Muscle of arm (tissue), 14 donors: ENCODE measurements around the gene IBTK. TPM values are rescaled to one million over a fixed set of nuclear protein-coding genes. Genes with fewer than 3 reads are reported as not detected.
"Not testable (repeated sequence)": the region's sequence is repeated elsewhere in the genome, so short reads cannot be mapped to it uniquely, and the experiment has no call there.

Experiments
- DNase-seq: peaks from one replicate; pipeline ENCODE4 v3.0.0-alpha.2; 2013
- long read RNA-seq, 11 donors: transcript quantifications; one replicate each; lab custom pipeline, GENCODE V29; 2026
- polyA plus RNA-seq, 12 donors: library from polyadenylated mRNA; unstranded; fragments of 120-200 nt; gene quantifications; one replicate each; pipeline ENCODE4 v1.2.1, GENCODE V29; 2013; ENCODE audit not compliant: insufficient read length in 12 of 12

IBTK gene, protein sequence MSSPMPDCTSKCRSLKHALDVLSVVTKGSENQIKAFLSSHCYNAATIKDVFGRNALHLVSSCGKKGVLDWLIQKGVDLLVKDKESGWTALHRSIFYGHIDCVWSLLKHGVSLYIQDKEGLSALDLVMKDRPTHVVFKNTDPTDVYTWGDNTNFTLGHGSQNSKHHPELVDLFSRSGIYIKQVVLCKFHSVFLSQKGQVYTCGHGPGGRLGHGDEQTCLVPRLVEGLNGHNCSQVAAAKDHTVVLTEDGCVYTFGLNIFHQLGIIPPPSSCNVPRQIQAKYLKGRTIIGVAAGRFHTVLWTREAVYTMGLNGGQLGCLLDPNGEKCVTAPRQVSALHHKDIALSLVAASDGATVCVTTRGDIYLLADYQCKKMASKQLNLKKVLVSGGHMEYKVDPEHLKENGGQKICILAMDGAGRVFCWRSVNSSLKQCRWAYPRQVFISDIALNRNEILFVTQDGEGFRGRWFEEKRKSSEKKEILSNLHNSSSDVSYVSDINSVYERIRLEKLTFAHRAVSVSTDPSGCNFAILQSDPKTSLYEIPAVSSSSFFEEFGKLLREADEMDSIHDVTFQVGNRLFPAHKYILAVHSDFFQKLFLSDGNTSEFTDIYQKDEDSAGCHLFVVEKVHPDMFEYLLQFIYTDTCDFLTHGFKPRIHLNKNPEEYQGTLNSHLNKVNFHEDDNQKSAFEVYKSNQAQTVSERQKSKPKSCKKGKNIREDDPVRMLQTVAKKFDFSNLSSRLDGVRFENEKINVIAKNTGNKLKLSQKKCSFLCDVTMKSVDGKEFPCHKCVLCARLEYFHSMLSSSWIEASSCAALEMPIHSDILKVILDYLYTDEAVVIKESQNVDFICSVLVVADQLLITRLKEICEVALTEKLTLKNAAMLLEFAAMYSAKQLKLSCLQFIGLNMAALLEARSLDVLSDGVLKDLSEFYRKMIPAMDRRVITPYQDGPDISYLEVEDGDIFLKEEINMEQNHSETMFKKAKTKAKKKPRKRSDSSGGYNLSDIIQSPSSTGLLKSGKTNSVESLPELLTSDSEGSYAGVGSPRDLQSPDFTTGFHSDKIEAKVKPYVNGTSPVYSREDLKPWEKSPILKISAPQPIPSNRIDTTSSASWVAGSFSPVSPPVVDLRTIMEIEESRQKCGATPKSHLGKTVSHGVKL (N-terminal part only)
- 10 to 100 TPM in 11 of 12 donors, not detected in 1; 30.2 to 53.5 (median 40.5) TPM for polyA plus RNA-seq
- long read RNA-seq, donor 1, partial matches to known transcripts: 0 of 1 reads
- long read RNA-seq, donor 1, other reads (novel, unspliced or antisense): 0 of 1 reads
- long read RNA-seq, donor 2, full-length matches to known transcripts: 3 of 3 reads
- long read RNA-seq, donor 2, partial matches to known transcripts: 0 of 3 reads
- long read RNA-seq, donor 2, other reads (novel, unspliced or antisense): 0 of 3 reads
- long read RNA-seq, donor 3, partial matches to known transcripts: 5 of 5 reads
- long read RNA-seq, donor 3, other reads (novel, unspliced or antisense): 0 of 5 reads
- long read RNA-seq, donor 4: 0 reads
- long read RNA-seq, donor 5, full-length matches to known transcripts: 3 of 22 reads
- long read RNA-seq, donor 5, partial matches to known transcripts: 19 of 22 reads
- long read RNA-seq, donor 5, other reads (novel, unspliced or antisense): 0 of 22 reads
- long read RNA-seq, donor 6, full-length matches to known transcripts: 2 of 11 reads
- long read RNA-seq, donor 6, partial matches to known transcripts: 9 of 11 reads
- long read RNA-seq, donor 6, other reads (novel, unspliced or antisense): 0 of 11 reads
- long read RNA-seq, donor 7: 0 reads
- long read RNA-seq, donor 8, partial matches to known transcripts: 16 of 16 reads
- long read RNA-seq, donor 8, other reads (novel, unspliced or antisense): 0 of 16 reads
- long read RNA-seq, donor 9, partial matches to known transcripts: 0 of 1 reads
- long read RNA-seq, donor 9, other reads (novel, unspliced or antisense): 0 of 1 reads
- long read RNA-seq, donor 10, partial matches to known transcripts: 6 of 6 reads
- long read RNA-seq, donor 10, other reads (novel, unspliced or antisense): 0 of 6 reads
- long read RNA-seq, donor 11, partial matches to known transcripts: 0 of 1 reads
- long read RNA-seq, donor 11, other reads (novel, unspliced or antisense): 0 of 1 reads

DNA sequence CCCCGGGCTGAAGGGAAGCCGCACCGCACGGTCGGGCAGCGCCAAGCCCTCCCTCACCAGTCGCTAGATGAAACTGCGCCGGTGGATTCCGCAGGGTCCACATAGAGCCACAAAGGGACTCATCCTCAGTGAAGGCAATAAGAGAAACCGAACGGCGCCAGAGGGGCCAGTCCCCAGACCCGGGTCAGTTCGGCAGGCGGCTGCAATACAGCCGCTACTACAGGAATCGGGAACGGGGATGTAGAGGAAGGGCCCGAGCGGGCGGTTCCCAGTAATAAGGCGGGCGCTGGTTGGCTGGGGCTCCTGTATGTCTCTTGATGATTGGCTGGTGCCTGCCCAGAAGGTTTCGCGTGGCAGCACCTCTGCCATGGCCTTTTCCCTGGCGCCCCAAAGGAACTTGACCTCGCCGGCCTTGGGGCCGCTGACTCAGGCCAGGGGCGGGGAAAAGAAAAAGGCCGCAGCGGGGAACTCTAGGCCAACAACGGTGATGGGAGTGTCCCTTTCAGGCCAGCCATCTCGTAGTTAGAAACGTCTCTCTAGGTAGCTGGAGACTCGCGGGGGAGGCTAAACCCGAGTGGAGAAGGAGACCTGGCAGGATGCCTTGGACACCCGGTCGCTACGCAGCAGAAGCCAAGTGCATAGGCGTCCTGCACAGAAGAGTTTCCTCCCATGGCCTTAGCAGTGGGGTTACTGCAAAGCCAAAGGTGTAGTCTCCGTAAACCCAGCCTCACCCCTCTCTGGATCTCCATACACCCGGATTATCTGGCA, at the start of gene IBTK:
Gene IBTK, minus strand, starts transcription at position 240 of the 768 bp plus-strand sequence. CDS start 7,258 bp downstream, outside the sequence.
- DNase-seq: peak; percentile 95

DNA sequence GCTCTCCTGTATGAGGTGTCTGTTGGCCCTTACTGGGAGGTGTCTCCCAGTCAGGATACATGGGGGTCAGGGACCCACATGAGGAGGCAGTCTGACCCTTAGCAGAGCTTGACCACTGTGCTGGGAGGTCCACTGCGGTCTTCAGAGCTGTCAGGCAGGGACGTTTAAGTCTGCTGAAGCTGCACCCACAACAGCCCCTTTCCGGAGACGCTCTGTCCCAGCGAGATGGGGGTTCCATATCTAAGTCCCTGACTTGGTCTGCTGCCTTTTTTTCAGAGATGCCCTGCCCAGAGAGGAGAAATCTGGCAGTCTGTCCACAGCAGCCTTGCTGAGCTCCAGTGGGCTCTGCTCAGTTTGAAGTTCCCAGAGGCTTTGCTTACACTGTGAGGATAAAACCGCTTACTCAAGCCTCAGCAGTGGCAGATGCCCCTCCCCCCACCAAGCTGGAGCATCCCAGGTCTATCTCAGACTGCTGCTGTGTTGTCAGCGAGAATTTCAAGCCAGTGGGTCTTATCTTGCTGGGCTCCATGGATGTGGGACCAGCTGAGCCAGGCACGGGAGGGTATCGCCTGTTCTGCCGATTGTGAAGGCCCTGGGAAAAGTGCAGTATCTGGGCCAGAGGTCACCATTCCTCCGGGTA, 36.3 kb upstream of the IBTK start:
- DNase-seq: no peak

DNA sequence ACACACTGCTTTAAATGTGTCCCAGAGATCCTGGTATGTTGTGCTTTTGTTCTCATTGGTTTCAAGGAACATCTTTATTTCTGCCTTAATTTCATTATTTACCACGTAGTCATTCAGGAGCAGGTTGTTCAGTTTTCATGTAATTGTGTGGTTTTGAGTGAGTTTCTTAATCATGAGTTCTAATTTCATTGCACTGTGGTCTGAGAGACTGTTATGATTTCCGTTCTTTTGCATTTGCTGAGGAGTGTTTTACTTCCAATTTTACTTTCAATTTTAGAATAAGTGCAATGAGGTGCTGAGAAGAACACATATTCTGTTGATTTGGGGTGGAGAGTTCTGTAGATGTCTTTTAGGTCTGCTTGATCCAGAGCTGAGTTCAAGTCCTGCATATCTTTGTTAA, 34.0 kb upstream of the IBTK start:
- not testable (repeated sequence) for DNase-seq

DNA sequence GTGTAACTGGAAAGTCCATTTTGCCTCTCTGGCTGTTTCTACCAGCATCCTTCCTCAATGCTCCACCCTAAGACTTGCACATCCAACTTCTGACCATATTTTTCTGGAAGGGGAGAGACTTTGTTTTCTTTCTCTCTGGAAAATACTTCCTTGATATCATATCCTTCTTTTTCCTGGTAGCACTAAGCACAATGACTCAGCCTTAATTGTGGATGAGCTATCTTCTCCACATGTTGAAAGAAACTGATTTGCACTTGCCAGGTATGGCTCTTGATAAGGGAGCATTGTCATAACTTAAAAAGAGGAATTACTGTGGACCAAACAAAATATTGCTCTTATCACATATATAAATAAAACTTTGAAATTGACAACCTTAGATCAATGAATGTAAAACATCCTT, 30.1 kb upstream of the IBTK start:
- no peak for DNase-seq

DNA sequence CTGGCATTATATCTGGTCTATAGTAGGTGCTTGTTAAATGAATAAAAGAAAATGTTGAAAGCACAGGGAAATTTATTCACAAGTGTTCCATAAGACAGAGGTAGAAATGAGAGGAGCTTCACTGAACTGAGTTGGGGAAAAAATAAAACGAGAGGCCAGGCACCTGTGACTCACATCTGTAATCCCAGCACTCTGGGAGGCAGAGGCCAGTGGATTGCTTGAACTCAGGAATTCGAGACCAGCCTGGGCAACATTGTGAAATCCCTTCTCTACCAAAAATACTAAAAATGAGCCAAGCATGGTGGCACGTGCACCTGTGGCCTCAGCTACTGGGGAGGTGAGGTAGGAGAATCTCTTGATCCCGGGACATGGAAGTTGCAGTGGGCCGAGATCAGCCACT, 28.1 kb upstream of the IBTK start:
- DNase-seq: no peak

DNA sequence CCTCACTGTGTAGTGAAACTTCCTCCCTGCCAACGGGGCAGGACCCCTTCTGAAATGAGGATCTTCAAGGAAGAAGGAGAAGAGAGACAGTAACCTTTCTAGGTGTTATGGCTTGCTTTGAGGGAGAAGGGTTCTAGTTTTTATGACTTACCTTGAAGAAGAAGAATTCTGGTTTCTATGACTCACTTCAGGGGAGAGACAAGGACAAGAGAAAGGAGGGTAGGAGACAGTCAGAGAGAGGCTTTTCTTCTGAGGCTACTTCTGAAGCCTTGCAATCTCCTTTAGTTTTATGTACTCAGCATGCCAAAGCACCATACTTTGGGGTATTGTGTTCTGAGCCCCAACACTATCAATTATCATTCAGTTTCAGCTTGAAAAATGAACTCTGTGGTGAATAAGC, 25.8 kb upstream of the IBTK start:
- no peak for DNase-seq

DNA sequence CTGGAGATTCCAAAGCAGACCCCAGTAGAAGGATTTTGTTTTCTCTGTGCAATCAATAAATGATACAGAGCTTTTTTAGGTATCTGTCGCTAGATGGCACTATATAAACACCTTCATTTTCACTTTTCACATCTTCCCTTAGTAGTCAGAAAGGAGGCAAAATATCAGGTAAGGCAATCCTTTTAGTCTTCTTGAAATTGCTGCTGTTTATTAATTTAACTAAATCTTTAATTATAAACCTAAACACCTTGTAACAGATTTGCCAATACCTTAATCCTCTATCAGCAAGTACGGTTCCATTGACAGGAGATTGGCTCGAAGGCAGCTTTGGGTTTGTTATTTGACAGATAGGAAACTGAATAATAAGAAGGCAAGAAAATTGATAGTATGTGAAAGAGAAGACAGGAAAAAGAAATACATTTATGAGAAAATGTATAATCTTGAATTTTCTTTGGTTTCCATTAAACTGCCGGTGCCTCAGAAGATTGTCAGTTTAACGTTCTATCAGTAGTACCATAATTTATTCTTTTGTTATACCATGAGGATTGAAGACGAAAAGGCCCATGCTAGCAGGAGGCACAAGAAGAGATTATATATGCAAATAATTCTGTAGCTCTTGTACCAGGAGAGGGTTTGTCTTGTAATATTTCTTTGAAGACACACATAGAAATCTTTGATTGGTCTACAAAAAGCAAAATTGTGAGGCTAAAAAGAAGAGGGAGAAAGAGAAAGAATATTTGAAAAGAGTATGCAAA, 23.5 kb upstream of the IBTK start:
- no peak for DNase-seq

DNA sequence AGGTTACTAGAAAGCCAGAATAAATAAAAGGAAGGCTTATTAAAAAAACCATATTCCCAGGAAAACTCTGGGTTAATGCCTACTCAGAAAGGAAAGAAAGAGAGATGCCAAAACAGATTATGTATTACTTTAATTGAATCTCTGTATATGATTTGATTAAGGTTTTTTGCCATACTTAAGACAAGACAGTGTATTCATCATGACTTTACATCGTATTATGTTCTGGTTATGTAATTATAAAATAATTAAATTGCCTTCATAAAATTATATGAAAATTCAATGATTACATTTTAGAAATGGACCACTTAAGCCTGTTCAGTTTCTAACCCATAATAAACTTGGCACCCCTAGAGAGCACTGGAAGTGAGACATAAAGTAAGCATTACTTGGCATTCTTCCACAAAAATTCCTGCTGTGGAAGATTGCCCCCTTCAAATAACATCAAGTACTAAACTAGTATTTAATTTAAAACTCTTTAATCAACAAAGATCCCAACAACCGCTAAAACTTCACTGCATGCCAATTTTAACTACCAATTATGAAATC, 20.8 kb upstream of the IBTK start:
- DNase-seq: no peak

DNA sequence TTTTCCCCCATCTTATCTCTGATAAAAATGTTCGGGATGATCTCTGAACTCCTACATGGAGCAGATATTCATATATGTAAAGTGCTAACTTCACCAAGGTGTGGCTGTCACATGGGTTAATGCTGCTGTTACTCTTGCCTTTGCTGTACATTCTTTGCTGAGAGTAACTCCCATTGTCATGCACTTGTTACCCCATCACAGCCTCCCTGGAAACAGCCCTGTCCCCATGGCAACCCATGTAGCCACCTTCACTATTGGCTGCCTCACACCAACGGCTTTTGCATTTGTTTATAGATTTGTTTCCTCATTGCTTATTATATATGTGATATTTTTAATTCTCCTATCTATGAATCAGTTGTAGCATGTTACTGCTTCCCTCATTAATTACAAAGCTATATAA, 17.3 kb upstream of the IBTK start:
- no peak for DNase-seq

DNA sequence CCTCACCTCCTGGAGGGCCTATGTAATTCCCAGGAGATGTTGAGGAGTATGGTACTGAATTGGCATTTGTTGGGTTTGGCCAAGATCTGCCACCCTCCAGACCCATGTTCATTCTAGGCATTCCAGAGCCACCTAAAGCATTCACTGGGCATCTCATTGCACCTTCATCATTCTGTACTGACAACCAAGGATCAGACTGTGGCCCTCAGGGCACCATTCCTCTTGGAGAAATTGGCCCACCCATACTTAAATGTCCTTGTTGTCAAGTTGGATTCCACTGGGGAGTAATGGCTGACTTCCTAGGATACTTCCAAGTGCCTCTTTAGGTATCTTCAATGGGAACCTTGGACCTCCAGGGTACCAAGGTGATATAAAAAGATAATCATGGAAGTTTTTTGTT, 16.8 kb upstream of the IBTK start:
- no peak for DNase-seq

DNA sequence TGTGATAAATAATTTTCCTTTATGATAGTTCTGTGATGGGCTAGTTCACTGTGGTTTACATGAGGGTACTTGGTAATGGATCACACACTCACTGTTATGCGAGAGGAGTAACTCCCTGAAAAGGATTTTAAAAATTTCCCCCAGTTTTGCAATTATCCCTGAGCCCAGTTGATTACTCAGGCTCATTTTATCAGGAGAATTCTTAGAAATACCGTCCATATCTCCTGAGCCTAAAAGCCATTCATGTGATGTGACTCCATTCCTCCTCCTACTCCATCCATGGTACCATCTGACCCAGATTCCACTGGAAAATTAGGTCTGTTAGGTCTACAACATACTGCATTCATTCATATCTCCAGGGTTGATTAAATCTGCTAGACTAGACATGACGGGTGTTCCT, 16.4 kb upstream of the IBTK start:
- DNase-seq: no peak

DNA sequence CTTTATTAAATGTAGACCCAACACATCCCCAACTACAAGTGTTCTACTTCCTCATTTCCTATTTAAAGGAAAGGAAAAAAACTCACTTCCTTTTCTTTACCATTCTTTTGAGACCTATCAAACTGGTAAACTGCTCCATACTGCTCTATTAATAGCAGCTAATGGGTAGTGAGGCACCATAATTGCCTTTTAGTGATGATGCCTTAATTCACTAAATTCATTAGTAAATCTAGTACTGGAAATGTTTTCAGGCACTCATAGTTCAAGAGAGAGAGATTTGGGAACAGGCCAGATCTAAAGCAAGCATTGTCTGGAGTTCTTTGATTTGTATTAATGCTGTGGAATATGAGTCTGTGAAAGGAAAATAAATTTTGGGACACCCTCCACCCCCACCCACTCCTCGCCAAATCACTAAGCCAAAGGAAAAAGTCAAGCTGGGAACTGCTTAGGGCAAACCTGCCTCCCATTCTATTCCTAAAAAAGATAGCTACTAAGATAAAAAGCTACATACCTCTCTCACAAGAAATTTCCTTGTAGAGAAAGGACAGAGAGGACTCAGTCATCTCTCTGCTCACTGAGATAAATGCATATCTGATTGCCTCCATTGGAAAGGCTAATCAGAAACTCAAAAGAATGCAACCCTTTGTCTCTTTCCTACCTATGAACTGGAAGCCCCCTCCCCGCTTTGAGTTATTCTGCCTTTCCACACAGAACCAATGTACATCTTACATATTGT, 13.6 kb upstream of the IBTK start:
- DNase-seq: no peak

DNA sequence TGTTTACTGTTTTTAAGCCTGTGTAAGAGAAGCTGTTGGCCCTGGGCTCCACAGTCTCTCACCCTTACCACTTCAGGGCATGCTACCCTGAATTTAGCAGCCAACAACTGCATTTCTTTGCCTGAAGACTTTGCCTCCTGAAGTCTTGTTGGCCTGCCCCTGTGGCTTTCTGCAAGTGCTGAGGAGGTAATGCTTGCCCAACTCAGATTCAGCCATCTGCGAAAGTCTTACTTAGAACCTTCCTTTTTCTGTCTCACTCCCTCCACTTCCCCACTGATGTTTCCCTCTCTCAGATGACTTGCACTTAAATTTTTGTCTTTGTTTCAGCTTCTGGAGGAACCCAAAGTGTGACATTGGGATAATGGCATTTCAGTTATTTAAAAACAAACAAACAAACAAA, 11.8 kb upstream of the IBTK start:
- DNase-seq: no peak

DNA sequence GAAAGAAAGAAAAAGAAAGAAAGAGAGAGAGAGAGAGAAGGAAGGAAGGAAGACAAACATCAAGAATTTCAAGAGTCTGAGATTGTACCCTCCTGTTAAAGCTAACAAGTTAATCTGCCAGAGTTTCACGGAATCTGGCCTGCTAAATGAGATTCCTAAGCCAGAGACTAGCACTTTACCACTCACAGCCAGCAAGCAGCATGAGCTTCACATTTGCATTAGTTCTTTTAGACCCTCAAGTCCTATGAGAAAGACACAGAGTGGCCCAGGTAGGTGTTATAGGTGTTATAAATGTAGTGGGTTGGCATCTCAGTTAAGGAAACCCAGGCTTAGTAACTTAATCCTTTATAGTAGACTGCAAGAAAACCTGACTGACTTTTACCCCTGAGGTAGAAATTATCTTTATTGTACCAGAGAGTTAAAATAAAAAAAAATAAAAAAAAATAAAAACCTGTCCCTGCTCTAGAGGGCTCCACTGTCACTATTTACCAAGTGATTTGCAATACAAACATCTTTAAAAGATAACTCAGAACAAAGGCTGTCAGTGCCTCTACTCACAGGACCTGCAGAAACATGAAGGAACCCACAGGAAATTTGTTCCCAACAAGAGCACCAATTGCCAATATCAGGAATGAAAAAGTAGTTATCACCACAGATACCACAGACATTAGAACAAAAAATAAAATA, 9.7 kb upstream of the IBTK start:
- DNase-seq: no peak

DNA sequence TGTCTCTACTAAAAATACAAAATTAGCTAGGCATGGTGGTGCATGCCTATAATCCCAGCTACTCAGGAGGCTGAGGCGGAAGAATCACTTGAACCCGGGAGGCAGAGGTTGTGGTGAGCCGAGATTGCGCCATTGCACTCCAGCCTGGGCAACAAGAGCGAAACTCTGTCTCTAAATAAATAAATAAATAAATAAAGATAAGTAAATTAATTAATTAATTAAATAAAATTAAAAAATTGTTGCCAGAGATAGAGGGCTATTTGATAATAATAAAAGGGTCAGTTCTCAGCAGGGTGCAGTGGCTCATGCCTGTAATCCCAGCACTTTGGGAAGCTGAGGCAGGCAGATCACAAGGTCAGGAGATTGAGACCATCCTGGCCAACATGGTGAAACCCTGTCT, 7.2 kb upstream of the IBTK start:
- not testable (repeated sequence) for DNase-seq

DNA sequence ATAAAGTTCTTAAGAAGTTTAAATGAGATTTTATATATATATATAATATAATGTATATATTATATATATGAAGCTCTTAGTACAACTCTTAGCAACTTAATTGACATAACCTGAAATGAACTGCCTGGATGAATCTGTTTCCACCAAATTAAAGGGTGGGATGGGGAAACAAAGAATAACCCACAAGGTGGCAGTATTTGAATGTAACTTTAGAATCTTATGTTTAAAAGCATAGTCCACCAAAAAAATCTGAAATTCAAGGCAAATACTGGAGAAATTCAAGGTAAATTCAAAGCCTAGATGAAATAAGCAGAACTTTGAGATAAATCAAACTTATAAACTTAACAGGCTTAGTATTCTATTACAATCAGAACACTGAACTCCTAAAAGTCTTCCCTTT, 4.4 kb upstream of the IBTK start:
- no peak for DNase-seq
